Kidney capillary endothelial cell (primary cell): ENCODE data around the gene B4GALNT3.
A peak's percentile ranks its signal among the peaks of the same experiment; 100 is the strongest.

Experiments used
- DNase-seq: peaks from one replicate; pipeline ENCODE4 v3.0.0-alpha.2; 2018; ENCODE audit warnings: low spot score

B4GALNT3 gene

GRCh38 chr12:539540-540310 is 80.0 kb downstream of the B4GALNT3 start:
- no peak for DNase-seq

- DNase-seq: no peak
These were observed 82.1 kb downstream of the B4GALNT3 start for GRCh38 chr12:541676-542324.

- peak; percentile 36 for DNase-seq
These were observed 82.8 kb downstream of the B4GALNT3 start for GRCh38 chr12:542395-543113.

- no peak for DNase-seq
These were observed 83.3 kb downstream of the B4GALNT3 start for GRCh38 chr12:543114-543451.

- no peak for DNase-seq
These were observed 84.4 kb downstream of the B4GALNT3 start for GRCh38 chr12:544142-544541.

- no peak for DNase-seq
These were observed 85.3 kb downstream of the B4GALNT3 start for GRCh38 chr12:544941-545635.

- DNase-seq: no peak
These were observed 86.1 kb downstream of the B4GALNT3 start for GRCh38 chr12:545835-546234.

- DNase-seq: no peak
These were observed 86.7 kb downstream of the B4GALNT3 start for GRCh38 chr12:546265-546919.

- DNase-seq: peak; percentile 60
These were observed 87.4 kb downstream of the B4GALNT3 start for GRCh38 chr12:546920-547845.

GRCh38 chr12:547883-548470 is 88.2 kb downstream of the B4GALNT3 start:
- no peak for DNase-seq

- no peak for DNase-seq
These were observed 89.8 kb downstream of the B4GALNT3 start for GRCh38 chr12:549476-550082.

- DNase-seq: no peak
These were observed 90.9 kb downstream of the B4GALNT3 start for GRCh38 chr12:550473-551260.

- DNase-seq: no peak
These were observed 92.7 kb downstream of the B4GALNT3 start for GRCh38 chr12:552466-552865.

- no peak for DNase-seq
These were observed 93.7 kb downstream of the B4GALNT3 start for GRCh38 chr12:553216-554000.

- DNase-seq: no peak
These were observed 94.2 kb downstream of the B4GALNT3 start for GRCh38 chr12:554001-554285.

GRCh38 chr12:556498-556897 is 96.8 kb downstream of the B4GALNT3 start:
- no peak for DNase-seq

- no peak for DNase-seq
These were observed 98.8 kb downstream of the B4GALNT3 start for GRCh38 chr12:558580-558979.

GRCh38 chr12:559208-559905 is 99.6 kb downstream of the B4GALNT3 start:
- no peak for DNase-seq
